Mesendoderm (in vitro differentiated cells): ENCODE measurements around the gene PKN3.

ENCODE experiments used
- DNase-seq: peaks from one replicate; pipeline ENCODE4 v3.0.0; 2013
- H2AK5ac ChIP-seq: 2 replicates; pipeline ENCODE4 v1.6.1; 2013; ENCODE audit warnings: low read length, inconsistent platforms
- H2BK120ac ChIP-seq: 2 replicates; pipeline ENCODE4 v1.6.1; 2013; ENCODE audit warnings: low read depth, mild to moderate bottlenecking, low read length, moderate library complexity, mixed read lengths
- H2BK15ac ChIP-seq: replicated peaks from 2 replicates; pipeline ENCODE4 v1.6.1; 2013; ENCODE audit warnings: low read depth, mild to moderate bottlenecking, moderate library complexity
- H2BK5ac ChIP-seq: 2 replicates; pipeline ENCODE4 v1.6.1; 2013; ENCODE audit warnings: low read length, inconsistent platforms
- H3K18ac ChIP-seq: 2 replicates; pipeline ENCODE4 v1.6.1; 2013; ENCODE audit warnings: mild to moderate bottlenecking, low read length, mixed read lengths
- H3K23ac ChIP-seq: one replicate; pipeline ENCODE4 v1.6.1; 2013; ENCODE audit warnings: low read length
- H3K27ac ChIP-seq: 2 replicates; pipeline ENCODE4 v1.5.1; 2013; ENCODE audit warnings: low read depth, mild to moderate bottlenecking, inconsistent platforms, low read length, moderate library complexity
- H3K27me3 ChIP-seq: 2 replicates; pipeline ENCODE4 v1.6.1; 2013; ENCODE audit warnings: low read length, control low read depth, mild to moderate bottlenecking, inconsistent platforms; ENCODE audit not compliant: insufficient read depth, poor library complexity
- H3K36me3 ChIP-seq: 2 replicates; pipeline ENCODE4 v1.6.1; 2013; ENCODE audit warnings: low read length, inconsistent platforms; ENCODE audit not compliant: control insufficient read depth, insufficient read depth
- H3K4ac ChIP-seq: one replicate; pipeline ENCODE4 v1.6.1; 2013; ENCODE audit warnings: low read depth, mild to moderate bottlenecking, low read length, moderate library complexity
- H3K4me1 ChIP-seq: 2 replicates; pipeline ENCODE4 v1.6.1; 2013; ENCODE audit warnings: low read depth, low read length, inconsistent platforms; ENCODE audit not compliant: control insufficient read depth
- H3K4me2 ChIP-seq: 2 replicates; pipeline ENCODE4 v1.6.1; 2013; ENCODE audit warnings: low read length
- H3K4me3 ChIP-seq: 2 replicates; pipeline ENCODE4 v1.5.1; 2013; ENCODE audit warnings: mild to moderate bottlenecking, low read length
- H3K56ac ChIP-seq: one replicate; pipeline ENCODE4 v1.6.1; 2013; ENCODE audit warnings: low read length
- H3K79me1 ChIP-seq: 2 replicates; pipeline ENCODE4 v1.6.1; 2013; ENCODE audit warnings: low read length, inconsistent platforms
- H3K79me2 ChIP-seq: 2 replicates; pipeline ENCODE4 v1.6.1; 2013; ENCODE audit warnings: mild to moderate bottlenecking, low read length; ENCODE audit not compliant: control insufficient read depth, insufficient read depth
- H3K9ac ChIP-seq: 2 replicates; pipeline ENCODE4 v1.6.1; 2013; ENCODE audit warnings: low read length, inconsistent platforms
- H4K5ac ChIP-seq: one replicate; pipeline ENCODE4 v1.6.1; 2013; ENCODE audit warnings: low read length
- H4K8ac ChIP-seq: one replicate; pipeline ENCODE4 v1.6.1; 2013; ENCODE audit warnings: low read depth, mild to moderate bottlenecking, control low read depth, low read length, moderate library complexity
- WGBS: extraction: QIAGEN DNeasy Blood & Tissue Kit; methylation state at CpG from one replicate; pipeline ENCODE4 v1.1.7; 2013; ENCODE audit warnings: low lambda C conversion rate, missing lambda C conversion rate; ENCODE audit not compliant: insufficient coverage; ENCODE audit errors: extremely low coverage; 5-methylcytosine and 5-hydroxymethylcytosine counted together

Gene PKN3

DNA sequence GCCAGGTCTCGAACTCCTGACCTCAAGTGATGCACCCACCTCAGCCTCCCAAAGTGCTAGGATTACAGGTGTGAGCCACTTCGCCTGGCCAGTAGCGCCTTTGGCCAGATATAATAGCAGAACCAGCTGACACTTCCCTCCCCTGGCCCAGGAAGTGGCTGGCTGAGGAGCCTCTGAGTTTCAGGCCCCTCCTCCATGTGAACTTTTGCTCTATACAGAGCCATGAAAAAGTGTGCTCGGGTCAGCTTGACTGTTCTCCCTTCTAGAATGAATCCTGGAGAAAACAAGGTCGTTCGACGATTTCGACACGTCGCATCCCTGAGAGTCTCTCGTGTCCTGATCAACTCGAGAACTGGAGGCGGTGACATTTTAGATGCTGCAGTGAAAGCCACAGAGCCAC lies 30.3 kb downstream of the PKN3 start:
- no peak for DNase-seq
- no peak overlapping the region for H4K8ac ChIP-seq
- H3K4ac ChIP-seq = no peak overlapping the region
- no peaks in the 10 kb centered on the region for H3K79me1 ChIP-seq
- no peak overlapping the region for H3K4me2 ChIP-seq
- no peak overlapping the region for H3K9ac ChIP-seq
- H3K27me3 ChIP-seq = no peaks in the 10 kb centered on the region
- no peak overlapping the region for H3K56ac ChIP-seq
- no peak overlapping the region for H3K4me3 ChIP-seq
- no peaks in the 10 kb centered on the region for H3K36me3 ChIP-seq
- no peaks in the 10 kb centered on the region for H3K4me1 ChIP-seq
- no CpG with 5 or more reads among the region's 13 CpGs for WGBS
- no peaks in the 10 kb centered on the region for H3K79me2 ChIP-seq
- H2BK5ac ChIP-seq = no peak overlapping the region
- H3K18ac ChIP-seq = no peak overlapping the region
- H2BK15ac ChIP-seq = no peak overlapping the region
- no peak overlapping the region for H3K27ac ChIP-seq
- no peak overlapping the region for H4K5ac ChIP-seq
- no peak overlapping the region for H2BK120ac ChIP-seq
- no peak overlapping the region for H2AK5ac ChIP-seq
- H3K23ac ChIP-seq = no peak overlapping the region

DNA sequence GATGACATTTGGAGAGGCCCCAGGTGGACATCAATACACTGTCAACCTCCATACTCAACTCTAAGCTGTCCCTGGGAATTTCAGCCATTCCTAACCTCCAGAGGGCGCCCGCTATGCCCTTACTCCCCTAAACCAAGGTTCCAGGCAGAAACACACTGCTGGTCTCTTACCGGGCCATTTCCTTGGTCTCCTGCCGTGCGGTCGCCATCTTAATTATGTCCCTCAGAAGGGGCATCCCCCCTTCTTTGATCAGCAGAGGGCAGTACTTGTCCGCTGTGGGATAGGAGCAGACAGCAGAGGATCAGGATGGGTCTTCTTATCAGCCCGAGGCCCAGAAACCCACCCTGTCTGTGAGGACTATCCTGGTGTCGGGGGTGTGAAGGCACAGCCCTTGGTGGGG lies 31.0 kb downstream of the PKN3 start:
- H2BK15ac ChIP-seq = no peak overlapping the region
- no peak overlapping the region for H3K4me2 ChIP-seq
- DNase-seq = peak; percentile 99
- H3K23ac ChIP-seq = no peak overlapping the region
- no peak overlapping the region for H3K27ac ChIP-seq
- no peak overlapping the region for H2AK5ac ChIP-seq
- H3K79me2 ChIP-seq = no peaks in the 10 kb centered on the region
- H4K5ac ChIP-seq = peak overlapping the region; percentile 71
- H3K4me1 ChIP-seq = no peaks in the 10 kb centered on the region
- no peaks in the 10 kb centered on the region for H3K27me3 ChIP-seq
- no peak overlapping the region for H3K4me3 ChIP-seq
- no peak overlapping the region for H3K4ac ChIP-seq
- H2BK120ac ChIP-seq = no peak overlapping the region
- no peaks in the 10 kb centered on the region for H3K36me3 ChIP-seq
- no peaks in the 10 kb centered on the region for H3K79me1 ChIP-seq
- H3K56ac ChIP-seq = peak overlapping the region; percentile 81
- H2BK5ac ChIP-seq = no peak overlapping the region
- H3K18ac ChIP-seq = no peak overlapping the region
- H3K9ac ChIP-seq = peak overlapping the region; percentile 58
- no CpG with 5 or more reads among the region's 9 CpGs for WGBS
- no peak overlapping the region for H4K8ac ChIP-seq

DNA sequence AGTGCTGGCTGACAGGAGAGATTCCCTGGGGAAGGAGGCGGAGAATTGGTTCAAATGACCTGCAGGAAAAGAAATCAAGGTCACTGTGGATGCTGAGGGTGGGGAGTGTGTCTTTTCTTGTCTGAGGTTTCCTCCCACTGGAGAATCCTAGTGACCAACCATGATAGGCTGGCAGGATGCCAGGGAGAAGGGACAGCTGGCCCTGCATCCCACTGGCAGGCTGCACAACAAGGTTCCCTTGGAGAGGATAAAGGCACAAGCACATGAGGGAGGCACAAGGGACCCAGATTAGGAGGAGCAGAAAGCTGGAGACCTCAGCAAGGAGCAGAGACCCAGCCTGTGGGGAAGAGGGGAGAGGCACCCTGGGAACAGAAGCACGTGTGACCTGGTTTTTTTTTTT lies 33.1 kb downstream of the PKN3 start:
- H2BK5ac ChIP-seq = no peak overlapping the region
- H2BK120ac ChIP-seq = no peak overlapping the region
- H3K79me2 ChIP-seq = no peaks in the 10 kb centered on the region
- no peaks in the 10 kb centered on the region for H3K79me1 ChIP-seq
- no peak overlapping the region for H3K4ac ChIP-seq
- no peak overlapping the region for H4K8ac ChIP-seq
- H3K27me3 ChIP-seq = no peaks in the 10 kb centered on the region
- no peak overlapping the region for H2AK5ac ChIP-seq
- H3K4me1 ChIP-seq = no peaks in the 10 kb centered on the region
- no peak overlapping the region for H2BK15ac ChIP-seq
- no CpG with 5 or more reads among the region's 2 CpGs for WGBS
- no peak overlapping the region for H3K18ac ChIP-seq
- H3K9ac ChIP-seq = no peak overlapping the region
- no peak for DNase-seq
- H3K23ac ChIP-seq = no peak overlapping the region
- no peak overlapping the region for H4K5ac ChIP-seq
- no peaks in the 10 kb centered on the region for H3K36me3 ChIP-seq
- H3K4me2 ChIP-seq = no peak overlapping the region
- H3K56ac ChIP-seq = no peak overlapping the region
- H3K4me3 ChIP-seq = no peak overlapping the region
- H3K27ac ChIP-seq = no peak overlapping the region

DNA sequence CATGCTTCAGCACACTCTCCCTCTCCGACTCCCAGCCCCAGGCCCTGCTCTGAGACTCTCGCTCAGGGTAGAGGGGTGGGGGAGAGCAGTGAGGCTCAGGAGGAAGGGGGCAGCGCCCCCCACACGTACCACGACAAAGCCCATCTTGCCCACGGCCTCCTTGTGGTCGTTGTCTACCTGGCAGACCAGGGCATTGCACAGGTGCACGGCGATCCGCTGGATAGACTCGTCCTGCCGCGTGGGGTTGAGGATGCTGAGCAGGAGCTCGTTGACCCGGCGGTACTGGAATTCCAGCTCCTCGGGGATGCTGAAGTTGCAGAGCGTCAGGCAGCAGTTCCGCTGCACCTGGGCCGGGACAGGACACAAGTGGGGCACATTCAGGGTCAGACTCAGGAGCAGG lies 40.1 kb downstream of the PKN3 start:
- H3K18ac ChIP-seq = no peak overlapping the region
- H4K5ac ChIP-seq = no peak overlapping the region
- no peak overlapping the region for H2BK15ac ChIP-seq
- no peak overlapping the region for H2BK120ac ChIP-seq
- no peak overlapping the region for H4K8ac ChIP-seq
- H3K36me3 ChIP-seq = no peaks in the 10 kb centered on the region
- no peak overlapping the region for H3K4me3 ChIP-seq
- no peaks in the 10 kb centered on the region for H3K79me1 ChIP-seq
- H3K79me2 ChIP-seq = no peaks in the 10 kb centered on the region
- no peak overlapping the region for H3K27ac ChIP-seq
- H3K9ac ChIP-seq = no peak overlapping the region
- H3K23ac ChIP-seq = no peak overlapping the region
- no peak overlapping the region for H3K56ac ChIP-seq
- no peak overlapping the region for H2AK5ac ChIP-seq
- no CpG with 5 or more reads among the region's 20 CpGs for WGBS
- no peaks in the 10 kb centered on the region for H3K27me3 ChIP-seq
- DNase-seq = no peak
- no peak overlapping the region for H3K4ac ChIP-seq
- H3K4me2 ChIP-seq = no peak overlapping the region
- no peaks in the 10 kb centered on the region for H3K4me1 ChIP-seq
- H2BK5ac ChIP-seq = no peak overlapping the region

DNA sequence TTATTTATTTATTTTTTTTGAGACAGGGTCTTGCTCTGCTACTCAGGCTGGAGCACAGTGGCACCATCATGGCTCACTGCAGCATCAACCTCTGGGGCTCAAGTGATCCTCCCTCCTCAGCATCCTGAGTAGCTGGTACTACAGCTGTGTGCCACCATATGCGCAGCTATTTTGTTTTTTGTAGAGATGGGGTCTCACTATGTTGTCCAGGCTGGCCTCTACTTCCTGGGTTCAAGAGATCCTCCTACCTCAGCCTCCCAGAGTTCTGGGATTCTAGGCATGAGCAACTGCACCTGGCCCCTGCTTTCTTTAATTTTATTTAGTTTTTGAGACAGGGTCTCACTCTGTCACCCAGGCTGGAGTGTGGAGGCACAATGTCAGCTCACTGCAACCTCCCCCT lies 41.1 kb downstream of the PKN3 start:
- no peak overlapping the region for H2BK120ac ChIP-seq
- no peak overlapping the region for H3K18ac ChIP-seq
- H3K23ac ChIP-seq = no peak overlapping the region
- H3K27ac ChIP-seq = no peak overlapping the region
- no peak overlapping the region for H3K9ac ChIP-seq
- DNase-seq = no peak
- H3K36me3 ChIP-seq = no peaks in the 10 kb centered on the region
- no peak overlapping the region for H3K56ac ChIP-seq
- H3K79me2 ChIP-seq = no peaks in the 10 kb centered on the region
- no peak overlapping the region for H2BK5ac ChIP-seq
- H3K4me3 ChIP-seq = no peak overlapping the region
- H3K4ac ChIP-seq = no peak overlapping the region
- no peak overlapping the region for H4K8ac ChIP-seq
- WGBS = no CpG with 5 or more reads among the region's 1 CpG
- H2BK15ac ChIP-seq = no peak overlapping the region
- H3K4me2 ChIP-seq = no peak overlapping the region
- no peaks in the 10 kb centered on the region for H3K4me1 ChIP-seq
- no peak overlapping the region for H4K5ac ChIP-seq
- no peaks in the 10 kb centered on the region for H3K79me1 ChIP-seq
- no peaks in the 10 kb centered on the region for H3K27me3 ChIP-seq
- H2AK5ac ChIP-seq = no peak overlapping the region

DNA sequence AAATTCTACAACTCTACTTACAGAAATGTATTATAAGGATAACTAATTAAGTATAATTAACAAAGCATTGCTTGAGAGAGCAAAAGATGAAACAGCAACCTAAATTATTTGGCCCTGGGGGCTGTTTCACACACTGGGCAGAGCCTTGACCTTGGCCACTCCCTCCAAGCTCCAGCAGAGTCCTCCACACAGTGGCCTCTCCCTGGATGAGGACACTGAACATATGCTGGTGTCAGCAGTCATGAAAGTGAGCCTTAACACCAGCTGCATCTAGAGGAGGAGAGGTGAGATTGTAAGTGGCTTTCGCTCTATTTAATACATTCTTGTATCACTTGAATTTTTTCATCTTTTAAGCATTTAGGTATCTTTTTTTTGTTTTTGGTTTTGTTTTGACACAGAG lies 44.9 kb downstream of the PKN3 start:
- no peak overlapping the region for H2AK5ac ChIP-seq
- H3K56ac ChIP-seq = no peak overlapping the region
- H3K27me3 ChIP-seq = no peaks in the 10 kb centered on the region
- no peak overlapping the region for H3K4me3 ChIP-seq
- H3K9ac ChIP-seq = no peak overlapping the region
- H3K18ac ChIP-seq = no peak overlapping the region
- H3K36me3 ChIP-seq = no peaks in the 10 kb centered on the region
- H2BK120ac ChIP-seq = no peak overlapping the region
- no peak overlapping the region for H3K27ac ChIP-seq
- no peaks in the 10 kb centered on the region for H3K79me2 ChIP-seq
- H3K4me2 ChIP-seq = no peak overlapping the region
- H3K4ac ChIP-seq = no peak overlapping the region
- no peak overlapping the region for H2BK5ac ChIP-seq
- H4K5ac ChIP-seq = no peak overlapping the region
- H2BK15ac ChIP-seq = no peak overlapping the region
- H3K79me1 ChIP-seq = no peaks in the 10 kb centered on the region
- no peak for DNase-seq
- no peak overlapping the region for H4K8ac ChIP-seq
- H3K4me1 ChIP-seq = no peaks in the 10 kb centered on the region
- no CpG with 5 or more reads among the region's 1 CpG for WGBS
- no peak overlapping the region for H3K23ac ChIP-seq
